K562 (cell line): Measurements from ENCODE around the gene HCRTR1. TPM values are rescaled to one million over a fixed set of nuclear protein-coding genes. Genes with fewer than 3 reads are reported as not detected.

ENCODE experiments used
- ARID4B ChIP-seq: sonication (generic); formaldehyde crosslinking; IDR thresholded peaks from 2 replicates; pipeline ENCODE4 v1.8.0; 2022; ENCODE audit warnings: mild to moderate bottlenecking, missing genetic modification reagents
- ATF6 ChIP-seq: sonication (generic); formaldehyde crosslinking; IDR thresholded peaks from 2 replicates; pipeline ENCODE4 v1.4.0; 2020; ENCODE audit warnings: mild to moderate bottlenecking, missing genetic modification reagents
- CBX8 ChIP-seq: fragments of 200-600 bp; sonication (generic); IDR thresholded peaks from 2 replicates; pipeline ENCODE4 v1.6.1; 2012; ENCODE audit warnings: borderline replicate concordance, mixed run types, low read depth, mild to moderate bottlenecking, moderate library complexity, mixed read lengths, low read length, control low read depth, inconsistent platforms; ENCODE audit not compliant: poor library complexity, severe bottlenecking; ENCODE audit errors: extremely low read depth
- CEBPG ChIP-seq, 3 experiments: fragments of 200-800 bp in 1 of 3; sonication (Bioruptor generic) in 1 of 3; sonication (generic) in 1 of 3; formaldehyde crosslinking in 1 of 3; IDR thresholded peaks in 2 of 3; conservative IDR thresholded peaks in 1 of 3; 2 replicates each; pipeline versions ENCODE4 v1.6.1 to v1.8.0; 2016 to 2022; ENCODE audit warnings: missing compliant biosample characterization in 2 of 3, missing genetic modification characterization in 2 of 3, mild to moderate bottlenecking in 1 of 3, missing genetic modification reagents in 1 of 3
- ELF1 ChIP-seq: fragments of 200-800 bp; sonication (Bioruptor generic); IDR thresholded peaks from 2 replicates; pipeline ENCODE4 v1.6.1; 2016; ENCODE audit warnings: missing genetic modification characterization, missing compliant biosample characterization
- FOXO4 ChIP-seq: fragments of 450-650 bp; formaldehyde crosslinking; IDR thresholded peaks from 2 replicates; pipeline ENCODE4 v1.4.0; 2020; ENCODE audit warnings: mild to moderate bottlenecking, moderate library complexity
- JUNB ChIP-seq: fragments of 450-650 bp; formaldehyde crosslinking; conservative IDR thresholded peaks from 2 replicates; pipeline ENCODE4 v1.4.0; 2020; ENCODE audit warnings: mild to moderate bottlenecking
- LCOR ChIP-seq: sonication (generic); formaldehyde crosslinking; IDR thresholded peaks from 2 replicates; pipeline ENCODE4 v1.8.0; 2022; ENCODE audit warnings: mild to moderate bottlenecking, missing genetic modification reagents
- NCOR1 ChIP-seq: fragments of 450-650 bp; IDR thresholded peaks from 2 replicates; pipeline ENCODE4 v1.6.1; 2016; ENCODE audit warnings: mild to moderate bottlenecking, moderate library complexity
- SAFB ChIP-seq: fragments of 200-400 bp; formaldehyde crosslinking; IDR thresholded peaks from 2 replicates; pipeline ENCODE4 v1.6.1; 2017; ENCODE audit warnings: low read depth, low read length, borderline replicate concordance
- TAL1 ChIP-seq: fragments of 450-650 bp; IDR thresholded peaks from 2 replicates; pipeline ENCODE4 v1.6.1; 2016; ENCODE audit warnings: mild to moderate bottlenecking
- TCFL5 ChIP-seq: fragments of 250-450 bp; sonication (Bioruptor Pico); conservative IDR thresholded peaks from 2 replicates; pipeline ENCODE4 v1.6.1; 2021; ENCODE audit warnings: mild to moderate bottlenecking, moderate library complexity, matching md5 sums
- ZNF12 ChIP-seq: sonication (generic); formaldehyde crosslinking; IDR thresholded peaks from 2 replicates; pipeline ENCODE4 v1.4.0; 2020; ENCODE audit warnings: mild to moderate bottlenecking, missing genetic modification reagents
- ZNF518B ChIP-seq: fragments of 250-450 bp; sonication (Bioruptor Pico); IDR thresholded peaks from 2 replicates; pipeline ENCODE4 v1.5.0; 2021; ENCODE audit warnings: mild to moderate bottlenecking, moderate library complexity
- ZNF561 ChIP-seq: fragments of 450-650 bp; formaldehyde crosslinking; conservative IDR thresholded peaks from 2 replicates; pipeline ENCODE4 v1.4.0; 2020; ENCODE audit warnings: mild to moderate bottlenecking, moderate library complexity
- polyA plus RNA-seq, 8 experiments: library from polyadenylated mRNA; depleted of rRNA in 4 of 8; stranded (reverse) in 5 of 8; unstranded in 3 of 8; fragments of >200 nt; fragmentation: Nextera tagmentation in 2 of 8; fragmentation: Illumina TruSeq in 1 of 8; extraction: Ambion mirVana in 2 of 8; extraction: Trizol in 1 of 8; gene quantifications; 2 replicates each; pipeline versions ENCODE4 v1.2.1 to v1.2.3, GENCODE V29; 2011 to 2014; ENCODE audit warnings: inconsistent platforms in 1 of 8, missing spikeins in 1 of 8
- total RNA-seq, 7 experiments: library from RNA; depleted of rRNA in 6 of 7; stranded (reverse); fragments of >200 nt in 6 of 7; fragmentation: Illumina TruSeq in 2 of 7; extraction: Trizol in 2 of 7; gene quantifications; 2 replicates each; pipeline versions ENCODE4 v1.2.1 to v1.2.3, GENCODE V29; 2011 to 2021; ENCODE audit warnings: low replicate concordance in 1 of 7

HCRTR1 gene
- total and polyA plus RNA-seq, 9 of the 15 experiments (the other 6 are each of a cell fraction or from before 2014, with no cell fraction given) = not detected

- TF ChIP-seq ZNF518B (CRISPR knock-in tag) = no peak
- TF ChIP-seq TAL1 = no peak
- no peak for TF ChIP-seq NCOR1
- TF ChIP-seq JUNB = 0 out of 2 replicates have a peak, but pooled peaks have one; percentile 10
- TF ChIP-seq CEBPG (CRISPR knock-in tag; IDR thresholded peaks at IDR 0.05) = no peak
- TF ChIP-seq CEBPG (tag; conservative IDR thresholded peaks at IDR 0.05 in 1 of 2, IDR thresholded peaks at IDR 0.05 in 1 of 2) = peak; percentile 42 to 86; a peak in 3 of 4 replicates
- TF ChIP-seq SAFB = no peak
- no peak for TF ChIP-seq CBX8
- TF ChIP-seq ZNF12 = no peak
- TF ChIP-seq ARID4B (CRISPR knock-in tag) = peak; percentile 76; the same call in 1 of the 2 replicates
- TF ChIP-seq TCFL5 (CRISPR knock-in tag) = no peak
- TF ChIP-seq FOXO4 (CRISPR knock-in tag) = peak; percentile 8; the same call in 1 of the 2 replicates
- TF ChIP-seq ZNF561 = no peak
- TF ChIP-seq ELF1 (tag) = peak; percentile 87
- no peak for TF ChIP-seq ATF6 (CRISPR knock-in tag)
- peak; percentile 88 for TF ChIP-seq LCOR (CRISPR knock-in tag)
Measured at GRCh38 chr1:31644560-31645273, 27.2 kb downstream of the HCRTR1 start, which contains the start of gene PEF1 (continued).
